H1 (cell line): ENCODE results near the gene HMG20A. TPM values are rescaled to one million over a fixed set of nuclear protein-coding genes. Genes with fewer than 3 reads are reported as not detected.

Source experiments
- CTCF ChIA-PET: fragments of 300-600 bp; sonication (Branson Sonifier 250); formaldehyde crosslinking; loops from one replicate; lab custom pipeline; 2021; ENCODE audit not compliant: partially characterized antibody; lab: Charles Lee
- POLR2A ChIA-PET: fragments of 300-600 bp; sonication (Branson Sonifier 250); formaldehyde crosslinking; loops from one replicate; lab custom pipeline; 2021; ENCODE audit warnings: inconsistent platforms; ENCODE audit not compliant: partially characterized antibody; lab: Charles Lee
- DNase-seq, 2 experiments: peaks; one replicate each; pipeline versions ENCODE4 v3.0.0 to v3.0.0-alpha.2; 2010 to 2022; ENCODE audit warnings: low spot score in 2 of 2, low read depth in 1 of 2, mixed read lengths in 1 of 2
- FAIRE-seq: peaks from 2 replicates; lab custom pipeline; 2011; peaks lifted over from hg19 to GRCh38; lab: Jason Lieb, UNC
- H2AFZ ChIP-seq: 2 replicates; pipeline ENCODE4 v1.8.1; 2012; ENCODE audit warnings: low read length, inconsistent platforms
- H2AK5ac ChIP-seq: 2 replicates; pipeline ENCODE4 v1.6.1; 2013; ENCODE audit warnings: low read depth, low read length
- H2BK120ac ChIP-seq: replicated peaks from 2 replicates; pipeline ENCODE3; 2013; ENCODE audit warnings: low read depth, low read length, inconsistent platforms
- H2BK12ac ChIP-seq: 2 replicates; pipeline ENCODE4 v1.6.1; 2013; ENCODE audit warnings: low read depth, low read length
- H2BK15ac ChIP-seq: 2 replicates; pipeline ENCODE4 v1.6.1; 2013; ENCODE audit warnings: low read length
- H2BK20ac ChIP-seq: 2 replicates; pipeline ENCODE4 v1.6.1; 2013; ENCODE audit warnings: low read length
- H2BK5ac ChIP-seq: 2 replicates; pipeline ENCODE4 v1.6.1; 2013; ENCODE audit warnings: low read depth, low read length
- H3K14ac ChIP-seq: 2 replicates; pipeline ENCODE4 v1.6.1; 2013; ENCODE audit warnings: inconsistent platforms; ENCODE audit not compliant: insufficient read length
- H3K18ac ChIP-seq: 2 replicates; pipeline ENCODE4 v1.6.1; 2013; ENCODE audit warnings: low read length; ENCODE audit errors: extremely low read depth
- H3K23ac ChIP-seq: 2 replicates; pipeline ENCODE4 v1.6.1; 2013; ENCODE audit warnings: inconsistent platforms; ENCODE audit not compliant: insufficient read length
- H3K23me2 ChIP-seq: 2 replicates; pipeline ENCODE4 v1.6.1; 2013; ENCODE audit warnings: low read depth, low read length
- H3K27ac ChIP-seq: 2 replicates; pipeline ENCODE4 v1.6.1; 2011; ENCODE audit warnings: low read depth, low read length, inconsistent platforms
- H3K27me3 ChIP-seq, 4 experiments: replicated peaks in 1 of 4; 1 replicate in 1 of 4; 2 replicates in 3 of 4; pipeline versions ENCODE4 v1.6.1 to v1.8.1; 2011 to 2013; ENCODE audit warnings: low read length in 3 of 4, mild to moderate bottlenecking in 3 of 4, inconsistent platforms in 2 of 4, mixed read lengths in 2 of 4, moderate library complexity in 1 of 4; ENCODE audit not compliant: control insufficient read depth in 3 of 4, insufficient read depth in 3 of 4; ENCODE audit errors: extremely low read depth in 1 of 4
- H3K36me3 ChIP-seq, 4 experiments: 2 replicates each; pipeline versions ENCODE4 v1.6.1 to v1.8.1; 2011 to 2013; ENCODE audit warnings: mild to moderate bottlenecking in 4 of 4, low read length in 3 of 4, moderate library complexity in 2 of 4, control low read depth in 1 of 4, inconsistent platforms in 1 of 4; ENCODE audit not compliant: insufficient read depth in 4 of 4, control insufficient read depth in 2 of 4
- H3K4ac ChIP-seq: replicated peaks from 2 replicates; pipeline ENCODE3; 2013; ENCODE audit warnings: low read length, low read depth, mixed read lengths, inconsistent platforms; ENCODE audit not compliant: insufficient read length
- H3K4me1 ChIP-seq, 4 experiments: replicated peaks in 1 of 4; 1 replicate in 1 of 4; 2 replicates in 3 of 4; pipeline versions ENCODE4 v1.6.1 to v1.8.1; 2011 to 2013; ENCODE audit warnings: low read length in 3 of 4, inconsistent platforms in 2 of 4, mixed read lengths in 1 of 4; ENCODE audit not compliant: insufficient read depth in 4 of 4, control insufficient read depth in 3 of 4
- H3K4me2 ChIP-seq, 2 experiments: 2 replicates each; pipeline versions ENCODE4 v1.6.1 to v1.8.1; 2011 to 2013; ENCODE audit warnings: low read depth in 2 of 2, low read length in 2 of 2, control low read depth in 1 of 2, inconsistent platforms in 1 of 2, mild to moderate bottlenecking in 1 of 2; ENCODE audit not compliant: insufficient read depth in 1 of 2
- H3K4me3 ChIP-seq, 4 experiments: fragments of 200-600, 300-600 bp in 1 of 4; sonication (generic), shearing (Covaris generic), sonication (Bioruptor Twin) in 1 of 4; 2 replicates each; pipeline versions ENCODE4 v1.5.1 to v1.8.1; 2011 to 2016; ENCODE audit warnings: low read length in 4 of 4, low read depth in 3 of 4, control low read depth in 2 of 4, inconsistent platforms in 2 of 4, mild to moderate bottlenecking in 2 of 4, mixed read lengths in 1 of 4, moderate library complexity in 1 of 4; ENCODE audit not compliant: insufficient read depth in 2 of 4; ENCODE audit errors: extremely low read depth in 1 of 4
- H3K56ac ChIP-seq: replicated peaks from 2 replicates; pipeline ENCODE3; 2013; ENCODE audit warnings: low read depth, mild to moderate bottlenecking, mixed read lengths, low read length, inconsistent platforms; ENCODE audit not compliant: insufficient read length
- H3K79me1 ChIP-seq: 2 replicates; pipeline ENCODE4 v1.6.1; 2013; ENCODE audit warnings: low read depth, low read length, control low read depth
- H3K79me2 ChIP-seq, 2 experiments: 2 replicates each; pipeline versions ENCODE4 v1.6.1 to v1.8.1; 2012 to 2013; ENCODE audit warnings: low read length in 2 of 2, mild to moderate bottlenecking in 2 of 2, inconsistent platforms in 1 of 2; ENCODE audit not compliant: insufficient read depth in 2 of 2, control insufficient read depth in 1 of 2
- H3K9ac ChIP-seq, 4 experiments: replicated peaks in 1 of 4; 1 replicate in 1 of 4; 2 replicates in 3 of 4; pipeline versions ENCODE4 v1.6.1 to v1.8.1; 2011 to 2013; ENCODE audit warnings: low read depth in 3 of 4, low read length in 3 of 4, control low read depth in 2 of 4, mild to moderate bottlenecking in 2 of 4, moderate library complexity in 2 of 4, inconsistent platforms in 1 of 4; ENCODE audit errors: extremely low read depth in 1 of 4
- H3K9me3 ChIP-seq, 2 experiments: 2 replicates each; pipeline versions ENCODE4 v1.6.1 to v1.8.1; 2012 to 2013; ENCODE audit warnings: mild to moderate bottlenecking in 2 of 2, moderate library complexity in 2 of 2, control low read depth in 1 of 2, inconsistent platforms in 1 of 2, low read depth in 1 of 2, low read length in 1 of 2, mixed read lengths in 1 of 2; ENCODE audit not compliant: insufficient read depth in 2 of 2
- H4K20me1 ChIP-seq, 2 experiments: replicated peaks in 1 of 2; 2 replicates each; pipeline versions ENCODE3 to v1.8.1; 2011 to 2013; ENCODE audit warnings: inconsistent platforms in 2 of 2, low read length in 2 of 2, mild to moderate bottlenecking in 1 of 2; ENCODE audit not compliant: insufficient read depth in 2 of 2, control insufficient read depth in 1 of 2
- H4K5ac ChIP-seq: 2 replicates; pipeline ENCODE4 v1.6.1; 2013; ENCODE audit warnings: low read length, low read depth, mixed read lengths, inconsistent platforms; ENCODE audit not compliant: insufficient read length
- H4K8ac ChIP-seq: 2 replicates; pipeline ENCODE4 v1.8.0; 2013; ENCODE audit warnings: mild to moderate bottlenecking, moderate library complexity, low read length, inconsistent platforms; ENCODE audit not compliant: insufficient read depth; ENCODE audit errors: extremely low read depth
- H4K91ac ChIP-seq: replicated peaks from 2 replicates; pipeline ENCODE3; 2013; ENCODE audit warnings: low read length, mixed read lengths, inconsistent platforms; ENCODE audit not compliant: insufficient read length
- ASH2L ChIP-seq: fragments of 200-600, 300-600 bp; sonication (generic); IDR thresholded peaks from one replicate; pipeline ENCODE4 v1.7.1; 2017; ENCODE audit warnings: low read length
- BRCA1 ChIP-seq: IDR thresholded peaks from 2 replicates; pipeline ENCODE4 v1.6.1; 2012; ENCODE audit warnings: low read depth, low read length, improper control_type of control experiment
- CHD2 ChIP-seq: IDR thresholded peaks from 2 replicates; pipeline ENCODE4 v1.6.1; 2012; ENCODE audit warnings: low read length, improper control_type of control experiment
- CREB1 ChIP-seq: IDR thresholded peaks from 2 replicates; pipeline ENCODE4 v1.6.1; 2012; ENCODE audit warnings: inconsistent platforms
- HDAC6 ChIP-seq: IDR thresholded peaks from one replicate; pipeline ENCODE4 v1.7.1; 2012; ENCODE audit warnings: low read depth, mild to moderate bottlenecking, inconsistent platforms, low read length, moderate library complexity
- KDM1A ChIP-seq: fragments of 200-600, 300-600 bp; sonication (generic); IDR thresholded peaks from 2 replicates; pipeline ENCODE4 v1.7.1; 2016; ENCODE audit warnings: mild to moderate bottlenecking, low read length, borderline replicate concordance
- NRF1 ChIP-seq: IDR thresholded peaks from 2 replicates; pipeline ENCODE4 v1.6.1; 2011; ENCODE audit warnings: mild to moderate bottlenecking, low read depth, low read length, improper control_type of control experiment
- POLR2AphosphoS5 ChIP-seq: IDR thresholded peaks from 2 replicates; pipeline ENCODE4 v1.6.1; 2011; ENCODE audit warnings: low read depth, low read length
- SAP30 ChIP-seq: fragments of 300-600 bp; sonication (generic); IDR thresholded peaks from 2 replicates; pipeline ENCODE4 v1.7.1; 2012; ENCODE audit warnings: low read length, moderate library complexity, mild to moderate bottlenecking, inconsistent platforms; ENCODE audit not compliant: insufficient read depth, insufficient replicate concordance
- SIX5 ChIP-seq: IDR thresholded peaks from 2 replicates; pipeline ENCODE4 v1.6.1; 2011; ENCODE audit warnings: mild to moderate bottlenecking, low read depth, low read length
- TAF7 ChIP-seq: optimal IDR thresholded peaks from 2 replicates; pipeline ENCODE3; 2011; ENCODE audit warnings: low read depth, mild to moderate bottlenecking, inconsistent platforms, low read length, moderate library complexity, borderline replicate concordance
- YY1 ChIP-seq: IDR thresholded peaks from 2 replicates; pipeline ENCODE4 v1.6.1; 2011; ENCODE audit warnings: low read depth, mild to moderate bottlenecking, low read length
- ZNF274 ChIP-seq: IDR thresholded peaks from 2 replicates; pipeline ENCODE4 v1.7.0; 2012; ENCODE audit warnings: low read length, borderline replicate concordance; ENCODE audit errors: extremely low read depth
- WGBS, 2 experiments: shearing (Covaris generic) in 1 of 2; methylation state at CpG; one replicate each; pipeline versions ENCODE4 v1.1.6 to v1.1.7; 2013 to 2015; ENCODE audit warnings: low lambda C conversion rate in 2 of 2, mixed read lengths in 2 of 2, inconsistent platforms in 1 of 2, low coverage in 1 of 2, missing lambda C conversion rate in 1 of 2; ENCODE audit not compliant: insufficient replicate concordance in 2 of 2, insufficient coverage in 1 of 2, insufficient read length in 1 of 2; ENCODE audit errors: extremely low coverage in 1 of 2, missing lambda C conversion rate in 1 of 2; 5-methylcytosine and 5-hydroxymethylcytosine counted together
- polyA plus RNA-seq, 7 experiments: library from polyadenylated mRNA; depleted of rRNA in 3 of 7; stranded (reverse) in 5 of 7; unstranded in 2 of 7; fragments of >200 nt in 5 of 7; fragments of 200-250 nt in 2 of 7; gene quantifications; 1 replicate in 5 of 7; 2 replicates in 1 of 7; 4 replicates in 1 of 7; pipeline versions ENCODE4 v1.2.1 to v1.2.3, GENCODE V29; 2011 to 2013; ENCODE audit warnings: missing spikeins in 2 of 7, mixed read lengths in 2 of 7
- total RNA-seq: library from RNA; stranded (reverse); fragmentation: NEBNext Ultra II Directional; extraction: Animal tissue kit (Norgen Biotek cat#: 25700); gene quantifications from 2 replicates; pipeline ENCODE4 v1.2.1, GENCODE V29; 2021

HMG20A gene
- total and polyA plus RNA-seq, 2 of the 8 experiments (the other 6 are each of a cell fraction or from before 2014, with no cell fraction given), result 52.1 to 59.7 TPM

- ChIA-PET POLR2A (interaction anchor here (0.6 kb wide), 1 partner anchor 24 kb away, joined by 3 read pairs; no protein-coding TSS in a partner anchor), CTCF (no interaction called here)
- FAIRE-seq, result no peak
- TF ChIP-seq CHD2 (no peak), HDAC6 (no peak), ZNF274 (no peak), YY1 (no peak), KDM1A (no peak), CREB1 (no peak), NRF1 (no peak), BRCA1 (no peak), ASH2L (no peak), SAP30 (no peak), SIX5 (no peak), TAF7 (no peak), POLR2AphosphoS5 (no peak)
Measured at GRCh38 chr15:77412972-77413698, 7.6 kb upstream of the HMG20A start.

More at GRCh38 chr15:77412972-77413698, 7.6 kb upstream of the HMG20A start:
- H3K36me3 ChIP-seq, result no peaks in the 10 kb centered on the region; a peak in 1 of 8 replicates
- no peaks in the 10 kb centered on the region for H3K27me3 ChIP-seq
- H4K5ac ChIP-seq, result no peak overlapping the region
- H3K56ac ChIP-seq, result no peak overlapping the region
- H4K91ac ChIP-seq, result no peak overlapping the region
- H3K4me3 ChIP-seq, result no peak overlapping the region
- H3K18ac ChIP-seq, result no peak overlapping the region
- peaks cover 0 to 97% of the 10 kb centered on the region in 2 experiments; a peak in 3 of 4 replicates for H3K79me2 ChIP-seq
- no peak overlapping the region for H3K4ac ChIP-seq
- peaks cover 0 to 16% (median 6%) of the 10 kb centered on the region in 4 experiments; a peak in 6 of 7 replicates for H3K4me1 ChIP-seq
- 88% methylated on average over 2 of the region's 2 CpGs; no CpG with 5 or more reads in 1 of the 2 experiments for WGBS, 2 experiments
- no peak overlapping the region for H2BK20ac ChIP-seq
- H3K4me2 ChIP-seq, result no peak overlapping the region
- no peak overlapping the region for H2BK5ac ChIP-seq
- H2BK120ac ChIP-seq, result no peak overlapping the region
- H2AFZ ChIP-seq, result no peak overlapping the region
- no peak overlapping the region for H2AK5ac ChIP-seq
- no peak for DNase-seq
- peaks cover 13 to 16% of the 10 kb centered on the region in 2 experiments for H4K20me1 ChIP-seq
- H2BK12ac ChIP-seq, result no peak overlapping the region
- H3K23ac ChIP-seq, result no peak overlapping the region
- H3K9me3 ChIP-seq, result no peaks in the 10 kb centered on the region
- no peak overlapping the region for H4K8ac ChIP-seq
- H3K14ac ChIP-seq, result no peak overlapping the region
- no peak overlapping the region for H2BK15ac ChIP-seq
- H3K27ac ChIP-seq, result no peak overlapping the region
- peaks cover 3% of the 10 kb centered on the region; the same call in 1 of the 2 replicates for H3K23me2 ChIP-seq
- 0 out of 2 replicates have a peak, but pooled peaks cover 2% of the 10 kb centered on the region for H3K79me1 ChIP-seq
- H3K9ac ChIP-seq, result no peak overlapping the region
